ENCODE data around the gene HDGF. TPM values are rescaled to one million over a fixed set of nuclear protein-coding genes. Genes with fewer than 3 reads are reported as not detected.

HDGF gene
- total RNA-seq, 4 donors from 2014 or later, result 180 to 278 (median 236) TPM

GRCh38 chr1:156794506-156795373 lies 43.3 kb upstream of the HDGF start:
- Histone ChIP-seq H3K36me3 (peaks cover 22 to 100% (median 64%) of the 10 kb centered on the region in 3 donors), H3K27me3 (no peaks in the 10 kb centered on the region), H3K9me3 (no peaks in the 10 kb centered on the region), H3K27ac (no peak overlapping the region), H3K4me1 (peaks cover 0 to 4% (median 0%) of the 10 kb centered on the region in 3 donors), H3K4me3 (no peak overlapping the region)
- 68 to 78% methylated on average over 7 of the region's 7 CpGs for WGBS, 2 donors
- TF ChIP-seq, protein P1, sequence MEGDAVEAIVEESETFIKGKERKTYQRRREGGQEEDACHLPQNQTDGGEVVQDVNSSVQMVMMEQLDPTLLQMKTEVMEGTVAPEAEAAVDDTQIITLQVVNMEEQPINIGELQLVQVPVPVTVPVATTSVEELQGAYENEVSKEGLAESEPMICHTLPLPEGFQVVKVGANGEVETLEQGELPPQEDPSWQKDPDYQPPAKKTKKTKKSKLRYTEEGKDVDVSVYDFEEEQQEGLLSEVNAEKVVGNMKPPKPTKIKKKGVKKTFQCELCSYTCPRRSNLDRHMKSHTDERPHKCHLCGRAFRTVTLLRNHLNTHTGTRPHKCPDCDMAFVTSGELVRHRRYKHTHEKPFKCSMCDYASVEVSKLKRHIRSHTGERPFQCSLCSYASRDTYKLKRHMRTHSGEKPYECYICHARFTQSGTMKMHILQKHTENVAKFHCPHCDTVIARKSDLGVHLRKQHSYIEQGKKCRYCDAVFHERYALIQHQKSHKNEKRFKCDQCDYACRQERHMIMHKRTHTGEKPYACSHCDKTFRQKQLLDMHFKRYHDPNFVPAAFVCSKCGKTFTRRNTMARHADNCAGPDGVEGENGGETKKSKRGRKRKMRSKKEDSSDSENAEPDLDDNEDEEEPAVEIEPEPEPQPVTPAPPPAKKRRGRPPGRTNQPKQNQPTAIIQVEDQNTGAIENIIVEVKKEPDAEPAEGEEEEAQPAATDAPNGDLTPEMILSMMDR (IDR thresholded peaks at IDR 0.05), result no peak
- no peak for TF ChIP-seq POLR2A (IDR thresholded peaks at IDR 0.05)
- no peak for DNase-seq
- intact Hi-C loops (cut with DNase I), result no loop called here

DNA sequence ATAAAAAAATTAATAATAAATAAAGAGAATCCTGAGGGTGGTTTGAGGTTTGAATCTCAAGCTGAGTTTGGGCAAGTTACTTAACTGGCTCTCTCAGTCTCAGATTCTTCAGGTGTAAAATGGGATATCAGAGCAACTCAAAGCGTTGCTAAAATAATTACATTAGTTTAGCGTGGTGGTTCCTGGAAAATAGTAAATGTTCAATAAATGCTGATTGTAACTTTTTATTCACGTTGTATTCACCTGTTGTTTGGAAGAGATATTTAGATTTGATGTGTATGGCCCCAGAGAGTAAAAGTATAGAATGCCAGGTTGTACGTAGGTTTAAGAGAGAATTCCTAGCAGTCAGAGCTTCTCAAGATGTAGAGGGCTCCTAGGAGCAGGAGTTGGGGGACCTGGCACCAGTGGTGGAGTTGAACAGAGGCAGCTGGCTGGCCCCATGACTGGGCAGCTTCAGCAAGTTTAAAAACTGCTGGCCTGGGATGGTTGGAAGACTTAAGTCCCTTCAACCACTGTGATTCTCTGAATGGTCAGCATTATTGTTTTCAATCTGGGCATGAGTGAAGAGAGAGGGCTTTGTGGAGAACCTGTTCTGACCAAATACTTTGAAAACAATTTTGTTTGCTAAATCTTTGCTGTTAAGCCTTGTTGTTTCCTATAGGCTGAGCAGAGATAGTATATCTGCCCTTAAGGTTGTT lies 38.3 kb upstream of the HDGF start:
- H3K9me3 ChIP-seq, result no peaks in the 10 kb centered on the region
- intact Hi-C loops (cut with DNase I), result no loop called here
- H3K4me3 ChIP-seq, result no peak overlapping the region
- no peak for TF ChIP-seq POLR2A (IDR thresholded peaks at IDR 0.05)
- TF ChIP-seq, protein P1 (IDR thresholded peaks at IDR 0.05), result no peak
- H3K27ac ChIP-seq, result no peak overlapping the region
- no peaks in the 10 kb centered on the region for H3K4me1 ChIP-seq
- H3K36me3 ChIP-seq, result peaks cover 14 to 100% (median 34%) of the 10 kb centered on the region in 3 donors
- no peak for DNase-seq
- WGBS, 2 donors, result 81 to 84% methylated on average over 4 of the region's 4 CpGs
- H3K27me3 ChIP-seq, result no peaks in the 10 kb centered on the region

GRCh38 chr1:156788136-156788535 lies 36.7 kb upstream of the HDGF start:
- Histone ChIP-seq H3K4me1 (no peaks in the 10 kb centered on the region), H3K9me3 (no peaks in the 10 kb centered on the region), H3K27ac (no peak overlapping the region), H3K27me3 (no peaks in the 10 kb centered on the region), H3K4me3 (no peak overlapping the region), H3K36me3 (peaks cover 14 to 100% (median 32%) of the 10 kb centered on the region in 3 donors)
- TF ChIP-seq, protein P1 (IDR thresholded peaks at IDR 0.05), result no peak
- no peak for TF ChIP-seq POLR2A (IDR thresholded peaks at IDR 0.05)
- 92 to 96% methylated on average over 2 of the region's 2 CpGs for WGBS, 2 donors
- no peak for DNase-seq
- intact Hi-C loops (cut with DNase I), result no loop called here

GRCh38 chr1:156786640-156787039 lies 35.2 kb upstream of the HDGF start:
- 60 to 97% methylated on average over 5 to 6 of the region's 10 CpGs for WGBS, 2 donors
- H3K9me3 ChIP-seq, result no peaks in the 10 kb centered on the region
- H3K27ac ChIP-seq, result no peak overlapping the region
- peaks cover 8 to 99% (median 32%) of the 10 kb centered on the region in 3 donors for H3K36me3 ChIP-seq
- H3K27me3 ChIP-seq, result no peaks in the 10 kb centered on the region
- intact Hi-C loops (cut with DNase I), result no loop called here
- H3K4me3 ChIP-seq, result no peak overlapping the region
- DNase-seq, result no peak
- H3K4me1 ChIP-seq, result peaks cover 0 to 6% (median 5%) of the 10 kb centered on the region in 3 donors
- TF ChIP-seq POLR2A (IDR thresholded peaks at IDR 0.05), result no peak

GRCh38 chr1:156785458-156785857 lies 34.0 kb upstream of the HDGF start:
- Histone ChIP-seq H3K4me1 (peaks cover 0 to 13% (median 8%) of the 10 kb centered on the region in 3 donors), H3K4me3 (no peak overlapping the region), H3K36me3 (peaks cover 0 to 99% (median 24%) of the 10 kb centered on the region in 3 donors), H3K27me3 (no peaks in the 10 kb centered on the region), H3K27ac (no peak overlapping the region), H3K9me3 (no peaks in the 10 kb centered on the region)
- DNase-seq, result no peak
- WGBS, 2 donors, result 87 to 88% methylated on average over 6 of the region's 6 CpGs
- intact Hi-C loops (cut with DNase I), result no loop called here
- TF ChIP-seq, protein P1 (IDR thresholded peaks at IDR 0.05), result no peak
- TF ChIP-seq POLR2A (IDR thresholded peaks at IDR 0.05), result no peak
